A549 treated with CpdA at 1 μM for 4 hours (cell line): Measurements from ENCODE around the gene PELI2. TPM values are rescaled to one million over a fixed set of nuclear protein-coding genes. Genes with fewer than 3 reads are reported as not detected.

ENCODE experiments used
- total RNA-seq: library from RNA; stranded (reverse); fragments of 200-300 nt; extraction: Qiagen RNA extraction; gene quantifications from 5 replicates; pipeline ENCODE4 v1.2.3, GENCODE V29; 2022; ENCODE audit warnings: low read depth

The PELI2 gene, protein sequence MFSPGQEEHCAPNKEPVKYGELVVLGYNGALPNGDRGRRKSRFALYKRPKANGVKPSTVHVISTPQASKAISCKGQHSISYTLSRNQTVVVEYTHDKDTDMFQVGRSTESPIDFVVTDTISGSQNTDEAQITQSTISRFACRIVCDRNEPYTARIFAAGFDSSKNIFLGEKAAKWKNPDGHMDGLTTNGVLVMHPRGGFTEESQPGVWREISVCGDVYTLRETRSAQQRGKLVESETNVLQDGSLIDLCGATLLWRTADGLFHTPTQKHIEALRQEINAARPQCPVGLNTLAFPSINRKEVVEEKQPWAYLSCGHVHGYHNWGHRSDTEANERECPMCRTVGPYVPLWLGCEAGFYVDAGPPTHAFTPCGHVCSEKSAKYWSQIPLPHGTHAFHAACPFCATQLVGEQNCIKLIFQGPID
- 0.76 to 1.7 TPM (median 0.91 TPM) in 5 replicates for total RNA-seq

DNA sequence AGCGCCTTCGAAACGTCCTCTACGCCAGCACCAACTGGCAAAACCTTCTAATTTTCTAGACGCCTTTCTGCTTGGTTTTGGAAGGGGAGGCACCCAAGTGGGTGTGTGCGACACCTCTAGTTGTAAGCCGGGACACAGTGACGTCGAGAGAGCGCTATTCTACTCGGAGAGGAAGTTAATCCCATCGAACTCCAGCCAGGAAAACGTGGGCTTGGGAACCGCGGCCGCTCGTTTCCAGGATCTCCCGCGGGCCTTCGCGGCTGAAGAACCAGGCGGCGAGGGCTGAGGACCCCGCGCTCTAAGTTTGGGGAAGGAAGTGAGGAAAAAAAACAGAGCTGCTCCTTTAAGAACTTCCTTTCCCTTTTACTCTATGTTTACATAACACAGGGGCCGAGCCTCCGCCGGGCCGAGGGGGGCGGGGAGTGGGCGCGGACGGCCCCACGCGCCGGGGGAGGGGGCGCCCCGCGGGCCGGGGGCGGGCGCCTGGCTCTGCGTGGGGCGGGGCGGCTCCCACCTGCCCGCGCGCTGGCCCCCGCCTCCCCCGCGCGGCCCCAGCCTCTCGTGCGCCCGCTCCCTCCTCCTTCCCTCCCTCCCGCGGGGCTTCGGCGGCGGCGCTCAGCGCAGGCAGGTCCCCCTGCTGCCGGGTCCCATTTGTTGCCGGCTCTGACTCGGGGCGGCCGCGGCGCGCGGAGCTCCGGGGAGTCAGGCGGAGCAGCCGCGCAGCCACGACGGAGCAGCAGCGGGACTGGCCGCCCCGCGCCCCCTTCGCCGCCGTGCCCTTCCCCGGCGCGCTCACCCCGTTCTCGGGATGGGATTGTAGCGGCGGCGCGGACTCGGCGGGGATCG lies at the start of gene PELI2:
Gene PELI2 (plus strand): TSS at position 647 of the 846 bp plus-strand sequence. CDS start 250 bp downstream, outside the sequence.

